HEK293T (cell line): ENCODE measurements around the gene NINJ2.

Experiments
- ARNT ChIP-seq: fragments of 450-650 bp; IDR thresholded peaks from 2 replicates; pipeline ENCODE4 v1.6.1; 2017; ENCODE audit warnings: mild to moderate bottlenecking
- BHLHE40 ChIP-seq: fragments of 450-650 bp; IDR thresholded peaks from 2 replicates; pipeline ENCODE4 v1.6.1; 2016; ENCODE audit warnings: mild to moderate bottlenecking, moderate library complexity, borderline replicate concordance
- ELF4 ChIP-seq: fragments of 450-650 bp; IDR thresholded peaks from 2 replicates; pipeline ENCODE4 v1.6.1; 2017; ENCODE audit warnings: antibody characterized with exemption
- FOXA1 ChIP-seq: fragments of 450-650 bp; IDR thresholded peaks from 2 replicates; pipeline ENCODE4 v1.6.1; 2016; ENCODE audit warnings: mild to moderate bottlenecking
- FOXK2 ChIP-seq: fragments of 450-650 bp; IDR thresholded peaks from 2 replicates; pipeline ENCODE4 v1.6.1; 2016; ENCODE audit warnings: mild to moderate bottlenecking
- FOXM1 ChIP-seq: fragments of 450-650 bp; IDR thresholded peaks from 2 replicates; pipeline ENCODE4 v1.6.1; 2017; ENCODE audit warnings: mild to moderate bottlenecking, borderline replicate concordance
- HDGF ChIP-seq: fragments of 450-650 bp; IDR thresholded peaks from 2 replicates; pipeline ENCODE4 v1.6.1; 2017; ENCODE audit warnings: antibody characterized with exemption, borderline replicate concordance
- L3MBTL2 ChIP-seq: fragments of 450-650 bp; conservative IDR thresholded peaks from 2 replicates; pipeline ENCODE4 v1.6.1; 2016; ENCODE audit warnings: mild to moderate bottlenecking
- NFRKB ChIP-seq: fragments of 450-650 bp; IDR thresholded peaks from 2 replicates; pipeline ENCODE4 v1.6.1; 2016; ENCODE audit warnings: mild to moderate bottlenecking, moderate library complexity
- PKNOX1 ChIP-seq: fragments of 450-650 bp; IDR thresholded peaks from 2 replicates; pipeline ENCODE4 v1.6.1; 2016
- SP1 ChIP-seq: fragments of 450-650 bp; IDR thresholded peaks from 2 replicates; pipeline ENCODE4 v1.6.1; 2017
- SUZ12 ChIP-seq: fragments of 450-650 bp; IDR thresholded peaks from 2 replicates; pipeline ENCODE4 v1.6.1; 2016; ENCODE audit warnings: mild to moderate bottlenecking
- TARDBP ChIP-seq: fragments of 450-650 bp; IDR thresholded peaks from 2 replicates; pipeline ENCODE4 v1.6.1; 2016
- ZNF384 ChIP-seq: fragments of 450-650 bp; IDR thresholded peaks from 2 replicates; pipeline ENCODE4 v1.6.1; 2016

DNA sequence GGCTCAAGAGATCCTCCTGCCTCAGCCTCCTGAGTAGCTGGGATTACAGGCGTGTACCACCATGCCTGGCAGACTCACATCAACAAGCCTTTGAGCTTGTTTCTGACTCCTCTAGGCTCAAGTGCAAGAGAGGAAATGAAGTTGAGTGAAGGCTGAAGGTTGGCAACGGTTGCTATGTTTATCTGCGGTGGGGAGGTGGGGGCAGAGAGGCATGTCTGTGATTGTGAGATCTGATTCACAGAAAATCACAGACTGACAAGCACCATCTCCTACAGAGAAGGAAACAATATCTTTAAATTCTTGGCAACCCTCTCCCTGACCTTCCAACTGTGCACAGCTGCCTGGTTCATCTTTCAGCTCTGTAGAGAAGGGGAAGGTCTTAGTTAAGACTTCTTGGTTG, 22.1 kb upstream of the NINJ2 start:
- TF ChIP-seq SUZ12 (no peak), FOXK2 (no peak), FOXM1 (no peak), L3MBTL2 (no peak), ARNT (no peak), FOXA1 (no peak), ELF4 (no peak), BHLHE40 (no peak), PKNOX1 (no peak), SP1 (no peak), ZNF384 (no peak), NFRKB (no peak), HDGF (no peak), TARDBP (no peak)
